Sigmoid colon (tissue), 7 donors: Measurements from ENCODE around the gene DPP6. TPM values are rescaled to one million over a fixed set of nuclear protein-coding genes. Genes with fewer than 3 reads are reported as not detected.

Source experiments
- DNase-seq: peaks from one replicate; pipeline ENCODE4 v3.0.0-alpha.2; 2019
- H3K27ac ChIP-seq, 4 donors: fragments of 200-600 bp; sonication (generic); one replicate each; pipeline ENCODE4 v1.5.1; 2016 to 2019; ENCODE audit warnings: mild to moderate bottlenecking in 1 of 4
- H3K27me3 ChIP-seq, 3 donors: fragments of 200-600 bp; sonication (generic); one replicate each; pipeline ENCODE4 v1.5.1; 2019; ENCODE audit warnings: mild to moderate bottlenecking in 1 of 3
- H3K36me3 ChIP-seq, 4 donors: fragments of 200-600 bp; sonication (generic); one replicate each; pipeline ENCODE4 v1.5.1; 2016 to 2019
- H3K4me1 ChIP-seq, 4 donors: fragments of 200-600 bp; sonication (generic); one replicate each; pipeline ENCODE4 v1.5.1; 2017 to 2019
- H3K4me3 ChIP-seq, 4 donors: fragments of 200-600 bp; sonication (generic); one replicate each; pipeline ENCODE4 v1.5.1; 2017 to 2019; ENCODE audit warnings: mild to moderate bottlenecking in 2 of 4, moderate library complexity in 1 of 4
- H3K9me3 ChIP-seq, 4 donors: fragments of 200-600 bp in 3 of 4; sonication (generic) in 3 of 4; one replicate each; pipeline versions ENCODE4 v1.5.1 to v1.6.1; 2013 to 2019
- CTCF ChIP-seq, 4 experiments: fragments of 450-650 bp in 3 of 4; fragments of 200-600 bp in 1 of 4; IDR thresholded peaks; one replicate each; pipeline ENCODE4 v1.5.1; 2016 to 2019; ENCODE audit warnings: antibody characterized with exemption in 4 of 4, mild to moderate bottlenecking in 3 of 4, moderate library complexity in 2 of 4
- EP300 ChIP-seq, 4 donors: sonication (generic); formaldehyde crosslinking; IDR thresholded peaks; one replicate each; pipeline ENCODE4 v1.6.1; 2017; ENCODE audit warnings: antibody characterized with exemption in 4 of 4
- POLR2A ChIP-seq, 2 donors: fragments of 450-650 bp; IDR thresholded peaks; one replicate each; pipeline ENCODE4 v1.6.1; 2016; ENCODE audit warnings: antibody characterized with exemption in 2 of 2, mild to moderate bottlenecking in 2 of 2, moderate library complexity in 2 of 2
- POLR2AphosphoS5 ChIP-seq, 4 donors: sonication (generic); formaldehyde crosslinking; IDR thresholded peaks; one replicate each; pipeline ENCODE4 v1.6.1; 2017; ENCODE audit warnings: antibody characterized with exemption in 4 of 4
- WGBS, 2 donors: extraction: QIAGEN DNeasy Blood & Tissue Kit; methylation state at CpG; one replicate each; pipeline ENCODE4 v1.1.7; 2013; 5-methylcytosine and 5-hydroxymethylcytosine counted together
- intact Hi-C: fragments of 100-400 bp; cut with DNase I; formaldehyde crosslinking; loops from one replicate; pipeline ENCODE4 v1.15.1; 2023
- polyA plus RNA-seq, 3 donors: library from polyadenylated mRNA; stranded (reverse); fragments of 200-250 nt; gene quantifications; one replicate each; pipeline ENCODE4 v1.2.3, GENCODE V29; 2013
- total RNA-seq, 4 donors: library from RNA; depleted of rRNA; stranded (reverse); fragments of >200 nt; gene quantifications; one replicate each; pipeline ENCODE4 v1.1.0, GENCODE V29; 2016
- donor health status: healthy with polysubstance abuse.
- donor health status: Bipolar disorder and iron deficiency.
- donor health status: healthy.

Gene DPP6
- total and polyA plus RNA-seq, 7 donors, result 1.2 to 53.2 (median 41.0) TPM; not detected in 1

- no peak for DNase-seq
Observed at GRCh38 chr7:154577141-154577873, 525.1 kb downstream of the DPP6 start.

GRCh38 chr7:154578336-154578735 lies 526.1 kb downstream of the DPP6 start:
- H3K27me3 ChIP-seq, result no peaks in the 10 kb centered on the region
- TF ChIP-seq POLR2AphosphoS5 (IDR thresholded peaks at IDR 0.05), result no peak
- no peak for TF ChIP-seq POLR2A (IDR thresholded peaks at IDR 0.05)
- TF ChIP-seq CTCF (IDR thresholded peaks at IDR 0.05), result no peak
- TF ChIP-seq EP300 (IDR thresholded peaks at IDR 0.05), result no peak
- no peaks in the 10 kb centered on the region for H3K36me3 ChIP-seq
- 86 to 88% methylated on average over 6 of the region's 6 CpGs for WGBS, 2 donors
- H3K4me1 ChIP-seq, result no peaks in the 10 kb centered on the region
- H3K9me3 ChIP-seq, result no peaks in the 10 kb centered on the region
- H3K4me3 ChIP-seq, result no peak overlapping the region
- no peak overlapping the region for H3K27ac ChIP-seq
- intact Hi-C loops, result no loop called here
- DNase-seq, result no peak

More at GRCh38 chr7:154577141-154577873, 525.1 kb downstream of the DPP6 start:
- intact Hi-C loops, result no loop called here
- no peaks in the 10 kb centered on the region for H3K4me1 ChIP-seq
- no peak for TF ChIP-seq EP300 (IDR thresholded peaks at IDR 0.05)
- TF ChIP-seq CTCF (IDR thresholded peaks at IDR 0.05), result no peak
- no peak for TF ChIP-seq POLR2A (IDR thresholded peaks at IDR 0.05)
- no peak for TF ChIP-seq POLR2AphosphoS5 (IDR thresholded peaks at IDR 0.05)
- H3K9me3 ChIP-seq, result no peaks in the 10 kb centered on the region
- H3K27ac ChIP-seq, result no peak overlapping the region
- H3K36me3 ChIP-seq, result no peaks in the 10 kb centered on the region
- H3K27me3 ChIP-seq, result no peaks in the 10 kb centered on the region
- H3K4me3 ChIP-seq, result no peak overlapping the region
- 83 to 86% methylated on average over 10 of the region's 10 CpGs for WGBS, 2 donors

- Histone ChIP-seq H3K4me3 (no peak overlapping the region), H3K27ac (no peak overlapping the region), H3K4me1 (peaks cover 0 to 8% (median 7%) of the 10 kb centered on the region in 4 donors), H3K27me3 (no peaks in the 10 kb centered on the region), H3K36me3 (no peaks in the 10 kb centered on the region), H3K9me3 (no peaks in the 10 kb centered on the region)
- TF ChIP-seq EP300 (IDR thresholded peaks at IDR 0.05) (no peak), CTCF (IDR thresholded peaks at IDR 0.05) (no peak), POLR2AphosphoS5 (IDR thresholded peaks at IDR 0.05) (no peak), POLR2A (IDR thresholded peaks at IDR 0.05) (no peak)
- DNase-seq, result no peak
- 85 to 88% methylated on average over 9 of the region's 9 CpGs for WGBS, 2 donors
- intact Hi-C loops, result no loop called here
Observed at GRCh38 chr7:154579711-154580110, 527.5 kb downstream of the DPP6 start.

- no peaks in the 10 kb centered on the region for H3K27me3 ChIP-seq
- no peak overlapping the region for H3K27ac ChIP-seq
- no peak for TF ChIP-seq POLR2A (IDR thresholded peaks at IDR 0.05)
- TF ChIP-seq EP300 (IDR thresholded peaks at IDR 0.05), result no peak
- TF ChIP-seq CTCF (IDR thresholded peaks at IDR 0.05), result no peak
- no peak for TF ChIP-seq POLR2AphosphoS5 (IDR thresholded peaks at IDR 0.05)
- H3K4me1 ChIP-seq, result peaks cover 0 to 11% (median 9%) of the 10 kb centered on the region in 4 donors
- WGBS, 2 donors, result 82 to 88% methylated on average over 10 of the region's 10 CpGs
- no peak for DNase-seq
- H3K9me3 ChIP-seq, result no peaks in the 10 kb centered on the region
- H3K36me3 ChIP-seq, result no peaks in the 10 kb centered on the region
- H3K4me3 ChIP-seq, result no peak overlapping the region
- intact Hi-C loops, result no loop called here
Observed at GRCh38 chr7:154581251-154581890, 529.2 kb downstream of the DPP6 start.
